ENCODE measurements around the gene PLEKHA8. TPM values are rescaled to one million over a fixed set of nuclear protein-coding genes. Genes with fewer than 3 reads are reported as not detected.
A peak's percentile ranks its signal among the peaks of the same experiment; 100 is the strongest.

PLEKHA8 gene
- total and polyA plus RNA-seq, 2 experiments from 2014 or later: 16.8 to 25.9 TPM

- no peaks in the 10 kb centered on the region for H3K36me3 ChIP-seq
- H3K4me1 ChIP-seq (ENCODE audit: low read depth): peaks cover 39% of the 10 kb centered on the region
- no peak overlapping the region for H3K4me3 ChIP-seq
- peak; percentile 73 to 86 for DNase-seq (ENCODE audit: low read depth in 1 of 2, low spot score in 1 of 2)
- H3K9me3 ChIP-seq (ENCODE audit: low read depth): no peaks in the 10 kb centered on the region
- peaks cover 6% of the 10 kb centered on the region for H3K27me3 ChIP-seq
- peak; percentile 30 for TF ChIP-seq CTCF (IDR thresholded peaks at IDR 0.05; ENCODE audit: low read depth, low read length)
- H3K27ac ChIP-seq: peak overlapping the region; percentile 2
Observed at GRCh38 chr7:30173058-30173897, 145.1 kb downstream of the PLEKHA8 start.

- Histone ChIP-seq H3K4me3 (no peak overlapping the region), H3K9me3 (ENCODE audit: low read depth) (no peaks in the 10 kb centered on the region), H3K27ac (no peak overlapping the region), H3K4me1 (ENCODE audit: low read depth) (peaks cover 39% of the 10 kb centered on the region), H3K36me3 (no peaks in the 10 kb centered on the region), H3K27me3 (no peaks in the 10 kb centered on the region)
- DNase-seq (ENCODE audit: low read depth in 1 of 2, low spot score in 1 of 2): peak; percentile 38 to 55
- TF ChIP-seq CTCF (IDR thresholded peaks at IDR 0.05; ENCODE audit: low read depth, low read length): no peak
Observed at GRCh38 chr7:30175180-30175579, 147.0 kb downstream of the PLEKHA8 start.

- DNase-seq (ENCODE audit: low read depth in 1 of 2, low spot score in 1 of 2): no peak
- Histone ChIP-seq H3K4me3 (no peak overlapping the region), H3K9me3 (ENCODE audit: low read depth) (no peaks in the 10 kb centered on the region), H3K4me1 (ENCODE audit: low read depth) (peaks cover 39% of the 10 kb centered on the region), H3K27me3 (no peaks in the 10 kb centered on the region), H3K27ac (no peak overlapping the region), H3K36me3 (no peaks in the 10 kb centered on the region)
- TF ChIP-seq CTCF (IDR thresholded peaks at IDR 0.05; ENCODE audit: low read depth, low read length): no peak
Observed at GRCh38 chr7:30175636-30176147, 147.5 kb downstream of the PLEKHA8 start.

- Histone ChIP-seq H3K36me3 (no peaks in the 10 kb centered on the region), H3K27ac (no peak overlapping the region), H3K4me1 (ENCODE audit: low read depth) (peaks cover 39% of the 10 kb centered on the region), H3K9me3 (ENCODE audit: low read depth) (no peaks in the 10 kb centered on the region), H3K27me3 (no peaks in the 10 kb centered on the region), H3K4me3 (no peak overlapping the region)
- no peak for DNase-seq (ENCODE audit: low read depth in 1 of 2, low spot score in 1 of 2)
- no peak for TF ChIP-seq CTCF (IDR thresholded peaks at IDR 0.05; ENCODE audit: low read depth, low read length)
Observed at GRCh38 chr7:30176463-30177109, 148.4 kb downstream of the PLEKHA8 start.

- Histone ChIP-seq H3K9me3 (ENCODE audit: low read depth) (no peaks in the 10 kb centered on the region), H3K4me1 (ENCODE audit: low read depth) (peaks cover 39% of the 10 kb centered on the region), H3K4me3 (no peak overlapping the region), H3K27ac (no peak overlapping the region), H3K36me3 (no peaks in the 10 kb centered on the region), H3K27me3 (no peaks in the 10 kb centered on the region)
- TF ChIP-seq CTCF (IDR thresholded peaks at IDR 0.05; ENCODE audit: low read depth, low read length): no peak
- no peak for DNase-seq (ENCODE audit: low read depth in 1 of 2, low spot score in 1 of 2)
Observed at GRCh38 chr7:30177186-30177585, 149.0 kb downstream of the PLEKHA8 start.

All from cardiac muscle cell (in vitro differentiated cells and primary cell).